ENCODE results near the gene ACAD11.

ACAD11 gene

DNA sequence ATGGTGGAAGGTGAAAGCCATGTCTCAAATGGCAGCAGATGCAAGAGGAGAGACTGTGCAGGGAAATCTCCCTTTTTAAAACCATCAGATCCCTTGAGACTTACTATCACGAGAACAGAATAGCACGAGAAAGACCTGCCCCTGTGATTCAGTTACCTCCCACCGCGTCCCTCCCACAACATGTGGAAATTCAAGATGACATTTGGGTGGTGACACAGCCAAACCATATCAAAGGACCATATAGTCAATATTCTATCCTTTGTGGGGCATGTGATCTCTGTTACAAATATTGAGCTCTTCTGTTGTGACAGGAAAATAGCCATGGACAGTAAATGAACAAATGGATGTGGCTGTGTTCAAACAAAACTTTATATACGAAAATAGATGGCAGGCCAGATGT, 139.7 kb downstream of the ACAD11 start:
- H3K4me3 ChIP-seq (replicated peaks; ENCODE audit: low read depth, low read length): no peak overlapping the region
- TF ChIP-seq, protein P1, sequence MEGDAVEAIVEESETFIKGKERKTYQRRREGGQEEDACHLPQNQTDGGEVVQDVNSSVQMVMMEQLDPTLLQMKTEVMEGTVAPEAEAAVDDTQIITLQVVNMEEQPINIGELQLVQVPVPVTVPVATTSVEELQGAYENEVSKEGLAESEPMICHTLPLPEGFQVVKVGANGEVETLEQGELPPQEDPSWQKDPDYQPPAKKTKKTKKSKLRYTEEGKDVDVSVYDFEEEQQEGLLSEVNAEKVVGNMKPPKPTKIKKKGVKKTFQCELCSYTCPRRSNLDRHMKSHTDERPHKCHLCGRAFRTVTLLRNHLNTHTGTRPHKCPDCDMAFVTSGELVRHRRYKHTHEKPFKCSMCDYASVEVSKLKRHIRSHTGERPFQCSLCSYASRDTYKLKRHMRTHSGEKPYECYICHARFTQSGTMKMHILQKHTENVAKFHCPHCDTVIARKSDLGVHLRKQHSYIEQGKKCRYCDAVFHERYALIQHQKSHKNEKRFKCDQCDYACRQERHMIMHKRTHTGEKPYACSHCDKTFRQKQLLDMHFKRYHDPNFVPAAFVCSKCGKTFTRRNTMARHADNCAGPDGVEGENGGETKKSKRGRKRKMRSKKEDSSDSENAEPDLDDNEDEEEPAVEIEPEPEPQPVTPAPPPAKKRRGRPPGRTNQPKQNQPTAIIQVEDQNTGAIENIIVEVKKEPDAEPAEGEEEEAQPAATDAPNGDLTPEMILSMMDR (IDR thresholded peaks at IDR 0.05; ENCODE audit: low read length, missing control alignments): no peak
- DNase-seq (ENCODE audit: low read depth): no peak

DNA sequence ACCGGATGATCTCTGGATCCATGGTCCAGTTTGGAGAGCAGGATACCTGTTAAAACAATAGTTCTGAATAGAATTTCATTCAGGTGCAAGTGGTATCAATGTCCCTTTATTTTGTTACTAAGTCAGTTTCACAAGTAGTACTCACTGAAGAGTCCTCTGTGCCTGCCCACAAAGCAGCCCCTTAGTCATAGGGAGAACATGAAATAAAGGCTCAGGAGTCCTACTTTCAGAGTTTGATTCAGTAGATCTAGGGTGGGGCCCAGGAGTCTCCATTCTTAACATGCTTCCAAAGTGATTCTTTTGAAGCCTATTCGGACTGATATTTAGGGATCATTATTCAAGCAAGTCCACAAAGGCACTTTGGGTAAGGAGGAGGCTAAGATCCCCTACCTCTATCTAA, 142.3 kb downstream of the ACAD11 start:
- DNase-seq (ENCODE audit: low read depth): no peak
- TF ChIP-seq, protein P1 (IDR thresholded peaks at IDR 0.05; ENCODE audit: low read length, missing control alignments): no peak

GRCh38 chr3:132513057-132513456, 146.6 kb downstream of the ACAD11 start:
- no peak overlapping the region for H3K4me3 ChIP-seq (replicated peaks; ENCODE audit: low read depth, low read length)
- DNase-seq (ENCODE audit: low read depth): no peak
- TF ChIP-seq, protein P1 (IDR thresholded peaks at IDR 0.05; ENCODE audit: low read length, missing control alignments): no peak

More for the DNA sequence above, 142.3 kb downstream of the ACAD11 start:
- H3K4me3 ChIP-seq (replicated peaks; ENCODE audit: low read depth, low read length): no peak overlapping the region

GRCh38 chr3:132509506-132509905, 150.1 kb downstream of the ACAD11 start:
- TF ChIP-seq, protein P1 (IDR thresholded peaks at IDR 0.05; ENCODE audit: low read length, missing control alignments): no peak
- H3K4me3 ChIP-seq (replicated peaks; ENCODE audit: low read depth, low read length): no peak overlapping the region
- DNase-seq (ENCODE audit: low read depth): no peak

- TF ChIP-seq, protein P1 (IDR thresholded peaks at IDR 0.05; ENCODE audit: low read length, missing control alignments): no peak
- H3K4me3 ChIP-seq (replicated peaks; ENCODE audit: low read depth, low read length): no peak overlapping the region
- no peak for DNase-seq (ENCODE audit: low read depth)
Measured at GRCh38 chr3:132509096-132509495, 150.5 kb downstream of the ACAD11 start.

Data from fibroblast of pulmonary artery (primary cell).